Activated naive CD8-positive, alpha-beta T cell treated with anti-CD3 and anti-CD28 coated beads, Interleukin-2, amount 10 ng/mL, durations not matched to agents 7 days and 5 days (primary cell): ENCODE data around the gene TRAPPC1. TPM values are rescaled to one million over a fixed set of nuclear protein-coding genes. Genes with fewer than 3 reads are reported as not detected.

Source experiments
- ATAC-seq: fragments of 150-1000 bp; cut with Tn5 transposase; one replicate; pipeline ENCODE4 v1.10.0; 2021; ENCODE audit warnings: low read depth, moderate library complexity
- POLR2A ChIA-PET: fragments of 350-600 bp; sonication (Branson Sonifier 250); formaldehyde crosslinking; loops from one replicate; lab custom pipeline; 2021; ENCODE audit warnings: antibody characterized with exemption; lab: Charles Lee
- DNase-seq: peaks from one replicate; pipeline ENCODE4 v3.0.0; 2021
- H3K27ac Mint-ChIP-seq: one replicate; pipeline ENCODE4 v1.8.0; 2022; ENCODE audit warnings: mild to moderate bottlenecking, mixed read lengths
- H3K27me3 Mint-ChIP-seq: one replicate; pipeline ENCODE4 v1.8.0; 2022; ENCODE audit warnings: mild to moderate bottlenecking, moderate library complexity, mixed read lengths
- H3K36me3 Mint-ChIP-seq: one replicate; pipeline ENCODE4 v1.8.0; 2021; ENCODE audit warnings: mild to moderate bottlenecking, mixed read lengths
- H3K4me1 Mint-ChIP-seq: one replicate; pipeline ENCODE4 v1.8.0; 2021; ENCODE audit warnings: mixed read lengths
- H3K4me3 Mint-ChIP-seq: one replicate; pipeline ENCODE4 v1.8.0; 2022; ENCODE audit warnings: mild to moderate bottlenecking, moderate library complexity, mixed read lengths
- H3K9me3 Mint-ChIP-seq: one replicate; pipeline ENCODE4 v1.8.0; 2021; ENCODE audit warnings: mixed read lengths
- total RNA-seq, 2 experiments: library from RNA; stranded (reverse); gene quantifications; one replicate each; pipeline ENCODE4 v1.2.3, GENCODE V29; 2021

The TRAPPC1 gene
- total RNA-seq, 2 experiments from 2014 or later: 222 to 237 TPM

- DNase-seq: no peak
- no peaks in the 10 kb centered on the region for H3K27me3 Mint-ChIP-seq
- no peak overlapping the region for H3K27ac Mint-ChIP-seq
- peaks cover 17% of the 10 kb centered on the region for H3K4me1 Mint-ChIP-seq
- H3K36me3 Mint-ChIP-seq: peaks cover 23% of the 10 kb centered on the region
- no peak overlapping the region for H3K4me3 Mint-ChIP-seq
- POLR2A ChIA-PET: no interaction called here
- no peak for ATAC-seq
- H3K9me3 Mint-ChIP-seq: no peaks in the 10 kb centered on the region
Measured at GRCh38 chr17:7910711-7911110, 21.0 kb downstream of the TRAPPC1 start.

- no peaks in the 10 kb centered on the region for H3K9me3 Mint-ChIP-seq
- H3K27me3 Mint-ChIP-seq: no peaks in the 10 kb centered on the region
- H3K36me3 Mint-ChIP-seq: peaks cover 23% of the 10 kb centered on the region
- DNase-seq: no peak
- H3K4me3 Mint-ChIP-seq: no peak overlapping the region
- POLR2A ChIA-PET: no interaction called here
- ATAC-seq: no peak
- no peak overlapping the region for H3K27ac Mint-ChIP-seq
- peaks cover 15% of the 10 kb centered on the region for H3K4me1 Mint-ChIP-seq
Measured at GRCh38 chr17:7910281-7910680, 21.5 kb downstream of the TRAPPC1 start.

- POLR2A ChIA-PET: no interaction called here
- ATAC-seq (no peak), DNase-seq (no peak)
- Mint-ChIP-seq H3K4me3 (no peak overlapping the region), H3K27me3 (no peaks in the 10 kb centered on the region), H3K4me1 (peaks cover 8% of the 10 kb centered on the region), H3K9me3 (no peaks in the 10 kb centered on the region), H3K27ac (no peak overlapping the region), H3K36me3 (peaks cover 27% of the 10 kb centered on the region)
Measured at GRCh38 chr17:7909089-7909488, 22.7 kb downstream of the TRAPPC1 start.

GRCh38 chr17:7903154-7904103 is 28.3 kb downstream of the TRAPPC1 start:
- Mint-ChIP-seq H3K4me1 (no peaks in the 10 kb centered on the region), H3K27ac (no peak overlapping the region), H3K4me3 (no peak overlapping the region), H3K36me3 (peaks cover 40% of the 10 kb centered on the region), H3K9me3 (no peaks in the 10 kb centered on the region), H3K27me3 (no peaks in the 10 kb centered on the region)
- ATAC-seq: no peak
- POLR2A ChIA-PET: no interaction called here
- no peak for DNase-seq

- POLR2A ChIA-PET: interaction anchor here (1.5 kb wide), 1 partner anchor 18 kb away, joined by 4 read pairs; the partner anchor contains the start of gene RNF227
Measured at GRCh38 chr17:7897773-7898172, 34.0 kb downstream of the TRAPPC1 start.

GRCh38 chr17:7897090-7897489 is 34.7 kb downstream of the TRAPPC1 start:
- Mint-ChIP-seq H3K27ac (no peak overlapping the region), H3K4me3 (no peak overlapping the region), H3K36me3 (peaks cover 39% of the 10 kb centered on the region), H3K27me3 (no peaks in the 10 kb centered on the region), H3K4me1 (peaks cover 11% of the 10 kb centered on the region), H3K9me3 (no peaks in the 10 kb centered on the region)
- DNase-seq (no peak), ATAC-seq (no peak)
- POLR2A ChIA-PET: interaction anchor here (1.5 kb wide), 1 partner anchor 19 kb away, joined by 4 read pairs; the partner anchor contains the start of gene RNF227

More at GRCh38 chr17:7897773-7898172, 34.0 kb downstream of the TRAPPC1 start:
- no peak overlapping the region for H3K4me3 Mint-ChIP-seq
- ATAC-seq (no peak), DNase-seq (no peak)
- H3K27me3 Mint-ChIP-seq: no peaks in the 10 kb centered on the region
- H3K27ac Mint-ChIP-seq: no peak overlapping the region
- peaks cover 11% of the 10 kb centered on the region for H3K4me1 Mint-ChIP-seq
- H3K9me3 Mint-ChIP-seq: no peaks in the 10 kb centered on the region
- peaks cover 40% of the 10 kb centered on the region for H3K36me3 Mint-ChIP-seq

- POLR2A ChIA-PET: no interaction called here
- no peak for DNase-seq
- H3K4me3 Mint-ChIP-seq: no peak overlapping the region
Measured at GRCh38 chr17:7894866-7895265, 36.9 kb downstream of the TRAPPC1 start.

GRCh38 chr17:7894226-7894625 is 37.5 kb downstream of the TRAPPC1 start:
- H3K36me3 Mint-ChIP-seq: peaks cover 38% of the 10 kb centered on the region
- no peak overlapping the region for H3K4me3 Mint-ChIP-seq
- H3K9me3 Mint-ChIP-seq: no peaks in the 10 kb centered on the region
- peaks cover 16% of the 10 kb centered on the region for H3K4me1 Mint-ChIP-seq
- no peaks in the 10 kb centered on the region for H3K27me3 Mint-ChIP-seq
- POLR2A ChIA-PET: no interaction called here
- H3K27ac Mint-ChIP-seq: peak overlapping the region; percentile 55
- DNase-seq (no peak), ATAC-seq (no peak)

More at GRCh38 chr17:7894866-7895265, 36.9 kb downstream of the TRAPPC1 start:
- peaks cover 38% of the 10 kb centered on the region for H3K36me3 Mint-ChIP-seq
- H3K27me3 Mint-ChIP-seq: no peaks in the 10 kb centered on the region
- ATAC-seq: no peak
- H3K4me1 Mint-ChIP-seq: peaks cover 12% of the 10 kb centered on the region
- H3K9me3 Mint-ChIP-seq: no peaks in the 10 kb centered on the region
- H3K27ac Mint-ChIP-seq: no peak overlapping the region

GRCh38 chr17:7893187-7893880 is 38.4 kb downstream of the TRAPPC1 start:
- DNase-seq (no peak), ATAC-seq (no peak)
- H3K27me3 Mint-ChIP-seq: no peaks in the 10 kb centered on the region
- no peak overlapping the region for H3K27ac Mint-ChIP-seq
- no peak overlapping the region for H3K4me3 Mint-ChIP-seq
- H3K9me3 Mint-ChIP-seq: no peaks in the 10 kb centered on the region
- H3K36me3 Mint-ChIP-seq: peaks cover 33% of the 10 kb centered on the region
- peaks cover 18% of the 10 kb centered on the region for H3K4me1 Mint-ChIP-seq
- POLR2A ChIA-PET: no interaction called here

GRCh38 chr17:7889166-7889955 is 42.4 kb downstream of the TRAPPC1 start:
- Mint-ChIP-seq H3K27ac (no peak overlapping the region), H3K4me1 (peaks cover 13% of the 10 kb centered on the region), H3K27me3 (no peaks in the 10 kb centered on the region), H3K36me3 (peaks cover 19% of the 10 kb centered on the region), H3K4me3 (no peak overlapping the region), H3K9me3 (no peaks in the 10 kb centered on the region)
- POLR2A ChIA-PET: interaction anchor here (0.6 kb wide), 1 partner anchor 42 kb away, joined by 3 read pairs; the partner anchor contains the start of genes CNTROB and TRAPPC1
- no peak for DNase-seq
- no peak for ATAC-seq

- Mint-ChIP-seq H3K4me3 (no peak within 1 kb of the TSS), H3K27me3 (no peaks in the 10 kb centered on the region), H3K27ac (no peak within 1 kb of the TSS)
Measured at GRCh38 chr17:7888184-7888920, 43.4 kb downstream of the TRAPPC1 start, which contains the start of gene CHD3. Gene CHD3 (plus strand): TSS chr17:7888789. CDS start chr17:7889001, 212 bp downstream.

GRCh38 chr17:7887482-7888183 is 44.1 kb downstream of the TRAPPC1 start:
- no peak overlapping the region for H3K27ac Mint-ChIP-seq
- no peak overlapping the region for H3K4me3 Mint-ChIP-seq
- H3K36me3 Mint-ChIP-seq: peaks cover 12% of the 10 kb centered on the region
- POLR2A ChIA-PET: no interaction called here
- peak; percentile 80 for DNase-seq
- H3K9me3 Mint-ChIP-seq: no peaks in the 10 kb centered on the region
- peaks cover 11% of the 10 kb centered on the region for H3K4me1 Mint-ChIP-seq
- H3K27me3 Mint-ChIP-seq: no peaks in the 10 kb centered on the region
- peak; percentile 61 for ATAC-seq

More at GRCh38 chr17:7888184-7888920, 43.4 kb downstream of the TRAPPC1 start, which contains the start of gene CHD3:
- POLR2A ChIA-PET: no interaction called here
- Mint-ChIP-seq H3K9me3 (no peaks in the 10 kb centered on the region), H3K36me3 (peaks cover 12% of the 10 kb centered on the region), H3K4me1 (peaks cover 11% of the 10 kb centered on the region)
- peak; percentile 15 for ATAC-seq
- DNase-seq: peak; percentile 58
